Hepatocyte (in vitro differentiated cells): ENCODE measurements around the gene EDEM3. TPM values are rescaled to one million over a fixed set of nuclear protein-coding genes. Genes with fewer than 3 reads are reported as not detected.

Experiments used
- DNase-seq: peaks from one replicate; pipeline ENCODE4 v3.0.0-alpha.2; 2016; ENCODE audit warnings: low spot score
- H2AFZ ChIP-seq: fragments of 200-600 bp; sonication (generic); 2 replicates; pipeline ENCODE4 v1.6.0; 2016; ENCODE audit warnings: antibody characterized with exemption, mild to moderate bottlenecking
- H3K27ac ChIP-seq: fragments of 200-600 bp; sonication (generic); 2 replicates; pipeline ENCODE4 v1.5.1; 2016; ENCODE audit warnings: mild to moderate bottlenecking
- H3K27me3 ChIP-seq: fragments of 200-600 bp; sonication (generic); 2 replicates; pipeline ENCODE4 v1.6.1; 2016
- H3K36me3 ChIP-seq: fragments of 200-600 bp; sonication (generic); replicated peaks from 2 replicates; pipeline ENCODE4 v1.5.1; 2016; ENCODE audit warnings: low read depth; ENCODE audit not compliant: insufficient read depth
- H3K4me1 ChIP-seq: fragments of 200-600 bp; sonication (generic); 2 replicates; pipeline ENCODE4 v1.5.1; 2016; ENCODE audit warnings: mild to moderate bottlenecking, moderate library complexity; ENCODE audit not compliant: insufficient read depth
- H3K4me2 ChIP-seq: fragments of 200-600 bp; sonication (generic); 2 replicates; pipeline ENCODE4 v1.6.0; 2016
- H3K4me3 ChIP-seq: fragments of 200-600 bp; sonication (generic); 2 replicates; pipeline ENCODE4 v1.5.1; 2016; ENCODE audit warnings: mild to moderate bottlenecking
- H3K79me2 ChIP-seq: fragments of 200-600 bp; sonication (generic); 2 replicates; pipeline ENCODE4 v1.6.0; 2017; ENCODE audit warnings: mild to moderate bottlenecking
- H3K9me2 ChIP-seq: fragments of 200-600 bp; sonication (generic); replicated peaks from 2 replicates; pipeline ENCODE4 v1.6.0; 2017; ENCODE audit warnings: mild to moderate bottlenecking; ENCODE audit not compliant: insufficient read depth
- H3K9me3 ChIP-seq: fragments of 200-600 bp; sonication (generic); 2 replicates; pipeline ENCODE4 v1.5.1; 2016; ENCODE audit warnings: low read depth, mild to moderate bottlenecking
- H4K20me1 ChIP-seq: fragments of 200-600 bp; sonication (generic); 2 replicates; pipeline ENCODE4 v1.6.0; 2016; ENCODE audit warnings: mild to moderate bottlenecking; ENCODE audit not compliant: insufficient read depth, poor library complexity, severe bottlenecking
- EZH2 ChIP-seq: fragments of 200-600 bp; sonication (generic); IDR thresholded peaks from 2 replicates; pipeline ENCODE4 v1.6.1; 2016; ENCODE audit warnings: antibody characterized with exemption, mild to moderate bottlenecking, borderline replicate concordance
- EZH2phosphoT487 ChIP-seq: fragments of 200-600 bp; sonication (generic); IDR thresholded peaks from one replicate; pipeline ENCODE4 v1.6.1; 2018; ENCODE audit warnings: antibody characterized with exemption, mild to moderate bottlenecking, low read depth, moderate library complexity; ENCODE audit not compliant: unreplicated experiment, severe bottlenecking
- WGBS: methylation state at CpG from one replicate; pipeline ENCODE4 v1.1.6; 2016; ENCODE audit warnings: low lambda C conversion rate; ENCODE audit errors: missing lambda C conversion rate; 5-methylcytosine and 5-hydroxymethylcytosine counted together
- polyA plus RNA-seq: library from polyadenylated mRNA; unstranded; fragments of >200 nt; fragmentation: Nextera tagmentation; extraction: Ambion mirVana; gene quantifications from 2 replicates; pipeline ENCODE4 v1.2.1, GENCODE V29; 2016
- total RNA-seq: library from RNA; depleted of rRNA; stranded (reverse); fragments of >200 nt; gene quantifications from 2 replicates; pipeline ENCODE4 v1.2.3, GENCODE V29; 2014
- TF ChIP-seq, protein P1 (sequence below): fragments of 200-600 bp; sonication (generic); IDR thresholded peaks from 2 replicates; pipeline ENCODE4 v1.5.1; 2016; ENCODE audit warnings: antibody characterized with exemption, mild to moderate bottlenecking; ENCODE audit not compliant: poor library complexity

EDEM3 gene
- total and polyA plus RNA-seq, 2 experiments from 2014 or later = 14.9 to 54.1 TPM

DNA sequence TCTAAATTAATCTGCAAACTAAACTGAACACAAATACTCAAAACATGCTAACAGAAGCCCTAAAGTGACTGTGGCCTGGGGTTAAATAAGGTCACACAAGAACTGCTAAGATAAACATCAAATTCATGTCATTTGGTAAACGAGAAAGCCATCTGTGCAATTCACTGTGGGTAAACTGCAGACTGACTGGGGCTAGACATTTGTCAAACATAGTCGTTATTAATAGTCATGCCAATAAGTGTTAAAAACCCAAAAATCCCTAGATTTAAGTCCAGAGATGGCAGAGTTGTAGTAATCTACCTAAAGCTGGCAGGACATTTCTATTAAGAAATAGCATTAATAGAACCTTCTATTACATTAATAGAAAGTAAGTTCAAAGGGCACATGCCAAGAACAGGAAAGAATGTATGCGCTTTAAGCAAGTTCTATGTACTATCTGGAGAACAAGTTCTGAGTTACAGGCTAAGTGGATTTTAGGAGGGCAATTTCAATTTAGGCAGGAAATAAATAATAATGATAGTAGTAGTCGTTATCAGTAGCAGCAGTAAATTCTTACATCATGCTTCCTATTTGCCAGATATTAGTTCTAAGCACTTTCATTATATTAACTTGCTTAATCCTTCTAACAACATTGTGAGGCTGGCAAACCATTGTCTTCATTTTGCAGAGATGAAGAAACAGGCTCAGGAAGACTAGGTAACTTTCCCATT lies 8.6 kb downstream of the EDEM3 start:
- H3K79me2 ChIP-seq = peaks cover 23% of the 10 kb centered on the region
- TF ChIP-seq EZH2 = no peak
- TF ChIP-seq EZH2phosphoT487 = no peak
- TF ChIP-seq, protein P1, sequence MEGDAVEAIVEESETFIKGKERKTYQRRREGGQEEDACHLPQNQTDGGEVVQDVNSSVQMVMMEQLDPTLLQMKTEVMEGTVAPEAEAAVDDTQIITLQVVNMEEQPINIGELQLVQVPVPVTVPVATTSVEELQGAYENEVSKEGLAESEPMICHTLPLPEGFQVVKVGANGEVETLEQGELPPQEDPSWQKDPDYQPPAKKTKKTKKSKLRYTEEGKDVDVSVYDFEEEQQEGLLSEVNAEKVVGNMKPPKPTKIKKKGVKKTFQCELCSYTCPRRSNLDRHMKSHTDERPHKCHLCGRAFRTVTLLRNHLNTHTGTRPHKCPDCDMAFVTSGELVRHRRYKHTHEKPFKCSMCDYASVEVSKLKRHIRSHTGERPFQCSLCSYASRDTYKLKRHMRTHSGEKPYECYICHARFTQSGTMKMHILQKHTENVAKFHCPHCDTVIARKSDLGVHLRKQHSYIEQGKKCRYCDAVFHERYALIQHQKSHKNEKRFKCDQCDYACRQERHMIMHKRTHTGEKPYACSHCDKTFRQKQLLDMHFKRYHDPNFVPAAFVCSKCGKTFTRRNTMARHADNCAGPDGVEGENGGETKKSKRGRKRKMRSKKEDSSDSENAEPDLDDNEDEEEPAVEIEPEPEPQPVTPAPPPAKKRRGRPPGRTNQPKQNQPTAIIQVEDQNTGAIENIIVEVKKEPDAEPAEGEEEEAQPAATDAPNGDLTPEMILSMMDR = no peak
- no peaks in the 10 kb centered on the region for H4K20me1 ChIP-seq
- H3K4me1 ChIP-seq = no peaks in the 10 kb centered on the region
- H3K27ac ChIP-seq = no peak overlapping the region
- H3K27me3 ChIP-seq = no peaks in the 10 kb centered on the region
- H3K9me2 ChIP-seq = no peaks in the 10 kb centered on the region
- DNase-seq = no peak
- WGBS = 65% methylated on average over 4 of the region's 4 CpGs
- no peaks in the 10 kb centered on the region for H3K9me3 ChIP-seq
- H2AFZ ChIP-seq = no peak overlapping the region
- no peaks in the 10 kb centered on the region for H3K36me3 ChIP-seq
- H3K4me2 ChIP-seq = no peak overlapping the region
- no peak overlapping the region for H3K4me3 ChIP-seq

DNA sequence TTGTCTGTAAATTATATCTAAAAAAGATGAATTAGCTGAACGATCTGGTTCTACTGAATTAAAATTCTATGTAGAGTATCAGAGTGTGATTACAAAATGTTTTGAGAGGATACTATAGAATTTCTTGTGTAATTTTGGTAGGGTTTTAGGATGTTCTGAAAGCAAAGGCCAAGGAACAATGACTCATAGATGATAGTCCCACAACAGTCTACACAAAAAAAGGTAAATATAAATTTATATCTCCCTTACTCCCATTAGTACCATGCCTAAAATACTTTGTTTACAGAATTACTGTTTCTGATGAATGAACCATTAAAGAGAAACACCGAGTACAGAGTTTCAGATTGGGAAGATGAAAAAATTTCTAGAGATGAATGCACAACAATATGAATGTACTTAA lies 9.5 kb downstream of the EDEM3 start:
- Histone ChIP-seq H3K4me3 (no peak overlapping the region), H3K36me3 (no peaks in the 10 kb centered on the region), H3K27ac (no peak overlapping the region), H3K27me3 (no peaks in the 10 kb centered on the region), H3K79me2 (peaks cover 17% of the 10 kb centered on the region), H3K9me3 (no peaks in the 10 kb centered on the region), H3K9me2 (no peaks in the 10 kb centered on the region), H2AFZ (no peak overlapping the region), H3K4me2 (no peak overlapping the region), H4K20me1 (no peaks in the 10 kb centered on the region), H3K4me1 (no peaks in the 10 kb centered on the region)
- TF ChIP-seq EZH2phosphoT487 (no peak), EZH2 (no peak)
- TF ChIP-seq, protein P1 = no peak
- 94% methylated on average over 2 of the region's 2 CpGs for WGBS
- DNase-seq = no peak

DNA sequence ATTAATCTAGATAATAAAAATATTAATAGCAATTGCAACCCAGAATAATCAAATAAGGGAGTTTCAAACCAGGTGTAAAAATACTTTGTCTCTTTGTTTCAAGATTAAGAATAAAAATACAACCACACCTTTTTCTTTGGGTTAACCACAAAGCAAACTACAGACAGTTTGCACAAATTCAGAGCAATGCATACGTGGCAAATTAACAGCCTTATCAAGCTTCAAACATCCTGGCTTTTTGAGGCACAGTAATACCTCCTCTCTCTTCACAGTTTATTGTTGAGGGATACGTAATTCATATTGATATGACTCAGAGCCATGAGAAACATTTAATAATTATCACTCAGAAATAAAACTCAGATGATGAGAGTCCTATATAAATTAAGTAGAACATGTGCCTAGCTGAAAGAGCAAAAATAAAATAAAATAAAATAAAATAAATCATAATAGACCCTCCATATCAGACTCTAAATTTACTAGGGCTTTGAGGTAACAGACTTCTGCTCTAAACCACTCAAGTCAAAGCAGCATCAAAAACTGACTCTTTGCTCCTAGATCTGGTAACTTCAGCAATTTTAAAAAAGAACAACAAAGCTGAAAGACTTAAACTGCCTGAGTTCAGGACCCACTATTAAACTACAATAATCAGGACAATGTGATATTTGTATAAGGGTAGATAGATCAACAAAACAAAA lies 11.4 kb downstream of the EDEM3 start:
- DNase-seq = no peak
- no peaks in the 10 kb centered on the region for H3K9me2 ChIP-seq
- H3K4me2 ChIP-seq = no peak overlapping the region
- TF ChIP-seq EZH2phosphoT487 (no peak), EZH2 (no peak)
- TF ChIP-seq, protein P1 = no peak
- no peak overlapping the region for H3K4me3 ChIP-seq
- no peaks in the 10 kb centered on the region for H3K9me3 ChIP-seq
- no peaks in the 10 kb centered on the region for H3K4me1 ChIP-seq
- peaks cover 5% of the 10 kb centered on the region for H3K79me2 ChIP-seq
- H3K36me3 ChIP-seq = no peaks in the 10 kb centered on the region
- no peaks in the 10 kb centered on the region for H3K27me3 ChIP-seq
- WGBS = 85% methylated on average over 2 of the region's 2 CpGs
- H3K27ac ChIP-seq = no peak overlapping the region
- H4K20me1 ChIP-seq = no peaks in the 10 kb centered on the region
- H2AFZ ChIP-seq = no peak overlapping the region
